Hepatic stellate cell (primary cell): ENCODE measurements around the gene ENO2.

Source experiments
- DNase-seq: peaks from one replicate; pipeline ENCODE4 v3.0.0; 2011; ENCODE audit warnings: low spot score

Gene ENO2

DNA sequence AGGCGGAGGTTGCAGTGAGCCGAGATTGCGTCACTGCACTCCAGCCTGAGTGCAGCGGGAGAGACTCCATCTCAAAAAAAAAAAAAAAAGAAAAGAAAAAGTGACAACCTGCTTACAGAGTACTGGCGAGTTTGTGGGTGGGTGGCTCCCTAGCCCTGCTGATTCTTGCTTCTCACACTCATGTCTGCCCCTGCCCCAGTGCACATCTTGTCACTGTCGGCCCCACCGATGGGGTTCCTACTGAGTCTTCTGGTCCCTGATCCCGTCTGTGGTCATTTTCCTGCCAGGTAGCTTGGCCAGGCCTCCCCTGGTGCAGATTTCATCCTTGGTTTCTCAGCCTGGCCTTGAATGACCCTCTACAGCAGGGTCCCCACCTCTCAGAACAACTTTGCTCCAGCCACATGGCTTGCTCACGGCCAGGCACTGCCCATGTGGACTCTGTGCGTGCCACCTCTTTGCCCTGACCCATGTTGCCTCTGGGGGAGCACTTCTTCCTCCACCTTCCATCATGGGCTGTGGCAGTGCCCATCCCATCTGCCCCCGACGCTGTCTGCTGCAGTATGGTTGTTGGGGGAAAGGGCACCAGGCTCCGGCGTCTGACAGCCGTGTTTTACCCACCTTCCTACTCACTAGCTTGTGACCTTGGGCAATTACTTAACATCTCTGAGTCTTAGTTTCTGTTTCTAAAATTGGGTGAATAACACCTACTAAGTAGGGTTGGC, 34.7 kb downstream of the ENO2 start:
- no peak for DNase-seq

DNA sequence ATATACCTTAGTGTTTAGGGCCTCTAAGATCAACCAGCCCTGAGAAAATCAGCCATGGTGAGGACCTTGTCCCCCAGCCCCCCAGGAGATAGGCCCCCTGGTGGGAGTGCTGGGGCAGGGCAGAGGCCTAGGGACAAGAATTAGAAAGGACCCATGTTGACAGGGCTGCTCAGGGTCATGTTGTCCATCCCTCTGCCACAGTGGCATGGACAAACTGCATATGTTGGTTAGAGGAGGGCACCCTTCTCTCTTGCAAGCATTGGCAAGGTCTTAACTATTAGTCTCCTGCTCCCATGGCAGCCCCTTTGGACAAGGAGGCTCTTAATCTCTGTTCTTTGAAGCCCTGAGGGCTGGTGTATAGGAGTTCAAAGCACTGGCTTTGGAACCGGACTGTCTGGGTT, 36.0 kb downstream of the ENO2 start:
- no peak for DNase-seq

DNA sequence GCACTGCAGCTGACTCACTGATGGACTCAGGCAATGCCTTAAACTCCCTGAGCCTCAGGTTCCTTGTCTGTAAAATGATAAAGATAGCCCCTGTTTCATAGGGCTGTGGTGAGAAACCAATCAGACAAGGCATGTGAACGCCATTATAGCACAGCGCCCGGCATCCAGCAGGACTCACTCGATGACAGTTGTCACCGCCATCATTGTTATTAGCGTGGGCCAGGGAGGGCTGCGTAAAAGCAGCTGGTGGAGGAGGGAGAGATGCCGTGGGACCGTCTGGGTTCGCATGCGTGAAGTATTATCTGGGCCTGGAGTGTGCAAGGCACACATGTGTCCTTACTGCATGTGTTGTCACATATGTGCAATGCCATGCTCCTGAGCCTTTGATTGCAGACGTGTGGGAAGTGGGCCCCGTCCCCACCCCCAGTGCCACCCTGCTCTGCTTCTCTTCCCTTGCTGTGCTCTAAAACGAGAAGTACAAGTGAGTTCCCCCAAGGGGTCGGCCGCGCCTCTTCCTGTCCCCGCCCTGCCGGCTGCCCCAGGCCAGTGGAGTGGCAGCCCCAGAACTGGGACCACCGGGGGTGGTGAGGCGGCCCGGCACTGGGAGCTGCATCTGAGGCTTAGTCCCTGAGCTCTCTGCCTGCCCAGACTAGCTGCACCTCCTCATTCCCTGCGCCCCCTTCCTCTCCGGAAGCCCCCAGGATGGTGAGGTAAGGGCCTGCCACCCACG, 36.6 kb downstream of the ENO2 start, which contains the start of gene PTPN6:
TSS of gene PTPN6 (plus strand) at position 546 of the 730 bp plus-strand sequence. CDS start at position 703, 157 bp downstream.
- DNase-seq = no peak

GRCh38 chr12:6951551-6952120, 37.3 kb downstream of the ENO2 start:
- no peak for DNase-seq

DNA sequence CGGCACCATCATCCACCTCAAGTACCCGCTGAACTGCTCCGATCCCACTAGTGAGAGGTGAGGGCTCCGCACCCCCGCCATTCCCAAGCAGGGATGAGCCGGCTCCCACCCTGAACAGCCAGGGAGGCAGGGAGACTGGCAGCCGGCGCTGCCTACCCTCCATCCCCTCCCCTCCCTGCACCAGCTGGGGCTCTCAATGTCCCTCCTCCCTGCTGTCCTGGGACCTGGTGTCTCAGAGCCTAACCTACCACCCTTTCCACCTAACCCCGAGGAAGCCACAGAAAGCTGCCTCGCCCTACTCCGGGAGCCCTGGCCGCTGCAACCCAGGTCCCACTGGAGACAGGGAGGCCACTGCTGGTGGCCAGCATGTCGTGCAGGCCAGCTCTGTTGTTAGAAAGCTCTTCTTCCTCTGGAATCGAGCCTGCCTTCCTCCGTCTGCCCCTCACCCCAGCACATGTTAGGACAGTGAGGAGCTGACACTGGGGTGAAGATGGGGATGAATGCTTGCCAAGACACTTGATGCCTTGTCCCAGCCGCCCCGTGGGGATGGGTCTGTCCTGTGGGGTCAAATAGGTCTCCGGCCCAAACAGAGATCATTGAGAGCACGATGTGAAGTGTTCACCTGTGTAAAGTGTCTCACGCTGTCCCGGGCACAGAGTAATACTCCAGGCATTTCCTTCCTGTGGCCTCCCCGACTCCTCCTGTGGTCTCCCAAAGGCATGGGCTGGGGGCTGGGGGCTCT, 37.9 kb downstream of the ENO2 start:
- DNase-seq = no peak

DNA sequence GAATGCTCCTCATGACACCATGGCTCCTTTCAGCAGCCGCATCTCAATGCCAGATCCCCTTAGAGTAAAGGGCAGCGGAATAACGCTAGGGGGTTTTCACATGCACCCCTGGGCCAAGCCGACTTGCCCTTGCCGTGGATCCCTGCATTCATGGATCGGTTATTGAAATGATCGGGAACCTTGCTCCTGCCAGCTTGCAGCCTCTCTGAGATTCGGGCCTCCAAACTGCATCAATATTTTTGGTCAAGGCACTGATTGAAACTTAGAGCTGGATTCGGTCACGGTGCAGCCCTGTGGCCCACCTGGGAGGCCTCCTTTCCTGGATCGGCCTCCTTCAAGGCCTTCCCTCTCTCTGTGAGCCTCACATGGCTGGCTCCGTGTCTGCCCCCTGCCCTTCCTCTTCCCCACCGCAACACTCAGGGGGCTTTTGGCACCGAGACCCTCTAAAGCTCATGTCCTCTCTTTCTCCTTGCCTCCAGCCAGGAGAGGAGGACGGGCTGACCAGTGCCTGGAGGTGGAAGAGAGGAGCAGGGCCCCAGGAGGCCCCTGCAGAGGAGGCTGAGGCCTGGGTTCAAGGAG, 38.6 kb downstream of the ENO2 start:
- no peak for DNase-seq

GRCh38 chr12:6953442-6954315, 39.3 kb downstream of the ENO2 start:
- DNase-seq = no peak

DNA sequence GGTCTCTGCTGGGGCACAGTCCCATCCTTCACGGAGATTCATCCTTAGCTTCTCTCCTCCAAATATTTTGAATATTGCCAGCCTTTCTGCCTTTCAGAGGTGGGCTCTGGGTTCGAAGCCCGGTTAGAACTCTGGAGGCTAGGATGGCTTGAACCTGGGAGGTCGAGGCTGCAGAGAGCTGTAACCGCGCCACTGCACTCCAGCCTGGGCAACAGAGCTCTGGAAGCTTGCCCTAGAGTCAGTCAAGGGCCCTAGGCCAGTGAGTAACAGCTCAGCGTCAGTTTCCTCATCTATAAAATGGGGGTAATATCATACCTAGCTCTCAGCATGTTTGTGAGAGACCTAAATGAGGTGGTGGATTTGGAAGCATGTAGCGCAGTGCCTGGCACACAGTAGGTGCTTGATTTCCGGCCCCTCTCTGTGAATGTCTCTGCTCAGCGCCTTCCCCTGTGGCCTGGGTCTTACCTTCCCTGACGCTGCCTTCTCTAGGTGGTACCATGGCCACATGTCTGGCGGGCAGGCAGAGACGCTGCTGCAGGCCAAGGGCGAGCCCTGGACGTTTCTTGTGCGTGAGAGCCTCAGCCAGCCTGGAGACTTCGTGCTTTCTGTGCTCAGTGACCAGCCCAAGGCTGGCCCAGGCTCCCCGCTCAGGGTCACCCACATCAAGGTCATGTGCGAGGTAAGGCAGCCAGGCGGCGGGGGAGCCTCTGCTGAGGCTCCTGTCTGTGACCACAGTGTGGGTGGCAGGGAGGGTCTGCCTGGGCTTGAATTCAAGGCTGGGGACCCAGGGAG, 40.1 kb downstream of the ENO2 start:
- DNase-seq = no peak

GRCh38 chr12:6955108-6956020, 41.0 kb downstream of the ENO2 start:
- DNase-seq = no peak

DNA sequence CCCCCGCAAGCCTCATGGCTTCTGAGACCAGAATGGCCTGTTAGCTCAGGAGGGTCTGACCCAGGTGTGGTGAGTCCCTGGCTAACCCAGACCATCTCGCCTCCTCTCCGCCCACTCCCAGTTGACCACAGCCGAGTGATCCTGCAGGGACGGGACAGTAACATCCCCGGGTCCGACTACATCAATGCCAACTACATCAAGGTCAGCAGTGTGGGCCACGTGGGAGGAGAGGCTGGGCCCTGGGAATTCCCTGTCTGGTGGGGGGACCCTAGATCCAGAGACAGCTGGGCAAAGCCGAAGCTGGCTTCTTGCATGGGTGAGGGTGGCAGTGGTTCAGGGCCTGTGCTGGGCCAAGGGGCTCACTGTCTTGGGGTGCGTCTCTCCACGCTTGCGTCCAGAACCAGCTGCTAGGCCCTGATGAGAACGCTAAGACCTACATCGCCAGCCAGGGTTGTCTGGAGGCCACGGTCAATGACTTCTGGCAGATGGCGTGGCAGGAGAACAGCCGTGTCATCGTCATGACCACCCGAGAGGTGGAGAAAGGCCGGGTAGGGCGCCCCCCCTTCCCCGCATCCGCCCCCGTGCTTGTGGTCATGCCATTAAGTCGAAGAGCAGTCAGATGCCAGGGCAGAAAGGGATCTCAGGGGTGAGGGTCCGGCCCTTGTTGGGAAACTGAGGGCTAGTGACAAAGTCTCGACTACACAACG, 41.8 kb downstream of the ENO2 start:
- no peak for DNase-seq

GRCh38 chr12:6957151-6957701, 42.8 kb downstream of the ENO2 start:
- no peak for DNase-seq

DNA sequence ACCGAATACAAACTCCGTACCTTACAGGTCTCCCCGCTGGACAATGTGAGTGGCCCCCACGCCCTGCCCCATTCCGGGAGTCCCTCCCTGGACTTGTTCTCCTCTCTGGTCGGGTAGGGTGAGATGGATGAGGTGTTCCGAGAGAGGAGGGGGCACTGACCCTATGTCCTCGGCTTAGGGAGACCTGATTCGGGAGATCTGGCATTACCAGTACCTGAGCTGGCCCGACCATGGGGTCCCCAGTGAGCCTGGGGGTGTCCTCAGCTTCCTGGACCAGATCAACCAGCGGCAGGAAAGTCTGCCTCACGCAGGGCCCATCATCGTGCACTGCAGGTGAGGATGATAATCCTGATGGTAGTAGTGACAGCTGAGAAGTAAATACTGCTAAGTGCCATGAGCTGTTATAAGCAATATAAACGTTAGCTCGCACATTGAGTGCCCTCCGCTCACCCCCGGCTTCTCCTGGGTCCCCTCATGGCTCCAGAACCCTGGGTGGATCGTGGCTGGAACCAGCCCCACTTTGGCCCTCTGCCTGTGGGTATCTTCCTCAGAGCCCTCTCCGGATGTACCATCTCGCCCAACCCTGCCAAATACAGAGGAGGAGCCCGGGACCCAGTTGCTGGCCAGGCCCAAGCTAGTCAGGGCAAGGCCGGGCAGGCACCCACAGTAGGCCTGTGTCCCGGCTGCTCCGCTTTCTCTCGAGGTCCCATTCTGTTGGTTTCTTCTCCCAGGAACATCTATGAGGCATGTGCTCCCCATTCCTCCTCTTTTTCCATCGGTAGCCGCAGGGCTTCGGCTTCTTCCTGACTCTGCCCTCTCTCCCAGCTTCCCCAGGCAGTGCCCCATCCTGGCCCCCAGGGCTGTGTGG, 43.6 kb downstream of the ENO2 start:
- no peak for DNase-seq

- DNase-seq = no peak
These were observed 44.3 kb downstream of the ENO2 start for GRCh38 chr12:6958609-6959057.

GRCh38 chr12:6959058-6959804, 44.9 kb downstream of the ENO2 start:
- peak; percentile 8 for DNase-seq

- peak; percentile 3 for DNase-seq
These were observed 45.6 kb downstream of the ENO2 start for GRCh38 chr12:6959805-6960592.
